GM12873 (cell line): ENCODE results near the gene SPATA31E1.

Experiments
- CTCF ChIP-seq: IDR thresholded peaks from 2 replicates; pipeline ENCODE4 v1.5.1; 2012; ENCODE audit warnings: low read depth, mild to moderate bottlenecking, moderate library complexity, low read length, control low read depth; ENCODE audit not compliant: insufficient read depth; ENCODE audit errors: missing control alignments

Gene SPATA31E1

DNA sequence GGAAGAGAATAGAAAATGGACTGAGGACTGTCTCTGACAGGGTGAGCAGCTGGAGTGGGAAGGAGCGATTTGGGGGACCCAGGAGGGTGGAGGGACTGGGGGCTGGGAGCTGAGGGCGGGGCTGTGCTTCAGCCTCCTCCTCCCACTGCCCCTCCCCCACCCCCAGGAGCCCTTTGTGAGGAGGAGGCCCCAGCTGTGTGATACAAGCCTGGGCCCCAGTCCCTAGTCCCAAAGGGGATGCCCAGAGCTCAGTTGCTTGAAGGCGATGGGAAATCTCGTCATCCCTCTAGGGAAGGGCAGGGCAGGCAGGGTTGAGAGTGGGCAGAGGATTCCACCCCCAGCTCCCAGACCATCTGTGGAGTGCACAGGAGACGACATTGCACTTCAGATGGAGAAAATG is at the start of gene SPATA31E1:
TSS of gene SPATA31E1 (plus strand) at position 251 of the 400 bp plus-strand sequence. CDS start at position 266, 15 bp downstream.
- TF ChIP-seq CTCF, result no peak

DNA sequence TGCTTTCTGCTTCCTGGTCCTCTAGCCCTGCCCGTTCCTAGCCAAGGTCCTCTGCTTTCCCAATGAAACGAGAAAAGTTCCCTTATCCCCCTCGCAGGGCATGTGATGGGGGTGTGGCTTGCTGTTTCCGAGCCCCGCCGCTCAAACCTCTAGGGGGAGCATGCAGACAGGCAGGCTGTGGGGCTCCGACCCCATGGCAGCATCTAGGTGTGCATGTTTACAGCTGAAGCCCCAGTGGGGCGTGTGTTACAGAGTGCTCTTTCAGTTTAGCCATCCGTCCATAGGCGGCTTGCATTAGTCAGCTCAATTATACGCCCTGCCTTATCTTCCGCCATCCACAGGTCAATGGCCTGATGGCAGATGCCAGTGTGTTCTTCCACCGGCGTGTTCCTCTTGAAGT is 48.3 kb upstream of the SPATA31E1 start:
- peak; percentile 6 for TF ChIP-seq CTCF

DNA sequence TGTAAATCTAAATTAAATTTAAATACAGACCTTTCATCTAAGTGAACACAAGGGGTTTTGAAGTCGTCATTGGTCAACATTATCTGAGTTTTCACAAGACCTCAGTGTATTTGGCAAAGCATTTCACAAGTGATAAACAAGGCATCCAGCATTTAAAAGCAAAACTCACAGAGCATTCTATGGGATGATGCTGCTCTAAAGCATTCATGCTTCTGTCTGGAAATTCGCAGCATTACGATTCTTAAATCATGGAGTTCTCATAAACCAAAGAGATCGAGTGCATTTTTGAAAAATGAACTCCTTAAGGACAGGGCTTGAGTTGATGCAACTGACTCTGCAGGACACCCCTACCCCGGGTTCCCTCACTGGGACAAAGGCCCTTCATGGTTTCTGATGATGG is 46.1 kb upstream of the SPATA31E1 start:
- no peak for TF ChIP-seq CTCF

DNA sequence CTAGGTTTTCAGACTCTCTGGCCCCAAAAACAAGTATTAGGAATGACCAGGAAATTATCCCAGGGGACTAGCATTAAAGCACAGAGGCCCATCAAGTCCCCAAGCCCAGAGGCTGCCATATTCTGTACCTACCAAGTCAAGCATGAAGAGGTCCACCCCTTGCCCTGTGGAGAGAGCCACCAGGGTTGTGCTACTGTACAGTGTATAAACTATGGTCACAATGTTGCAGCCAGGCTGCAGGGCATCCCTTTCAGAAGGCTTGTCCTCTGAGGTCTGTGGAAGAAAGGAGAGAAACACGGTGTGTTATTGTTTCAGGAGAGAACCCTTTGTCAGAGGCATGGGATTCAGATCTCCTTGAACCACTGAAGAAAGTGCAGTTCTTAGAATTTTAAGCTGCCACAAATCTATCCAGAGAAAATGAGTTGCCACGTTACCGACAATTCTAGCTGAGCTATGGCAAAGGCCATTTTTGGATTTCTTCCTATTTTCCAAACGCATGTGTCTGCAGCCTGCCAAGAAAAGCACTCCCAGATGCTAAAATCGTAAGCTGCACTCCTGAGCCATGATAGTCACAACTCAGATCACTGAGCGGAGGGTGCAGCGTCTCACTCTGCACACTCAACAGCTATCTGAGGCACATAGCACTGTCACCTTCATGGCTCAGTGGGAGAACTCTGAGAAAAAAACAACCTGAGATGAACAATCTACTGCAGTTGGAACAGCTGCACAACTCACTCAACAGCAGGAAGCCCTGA is 45.5 kb upstream of the SPATA31E1 start:
- no peak for TF ChIP-seq CTCF

- no peak for TF ChIP-seq CTCF
Observed at GRCh38 chr9:87840134-87840533, 42.5 kb upstream of the SPATA31E1 start.

- TF ChIP-seq CTCF, result no peak
Observed at GRCh38 chr9:87842878-87843585, 39.6 kb upstream of the SPATA31E1 start.

GRCh38 chr9:87844506-87844905 is 38.2 kb upstream of the SPATA31E1 start:
- no peak for TF ChIP-seq CTCF
